HL-60 (cell line): ENCODE measurements around the gene VPS13D.

Experiments used
- DNase-seq, 2 experiments: peaks; one replicate each; pipeline ENCODE4 v3.0.0-alpha.2; 2010 to 2020; ENCODE audit warnings: low read depth in 1 of 2, low spot score in 1 of 2
- H3K27ac ChIP-seq: fragments of 250-450 bp; sonication (Bioruptor Pico); replicated peaks from 2 replicates; pipeline ENCODE4 v1.5.1; 2020; ENCODE audit warnings: mild to moderate bottlenecking, moderate library complexity
- H3K27me3 ChIP-seq: fragments of 250-450 bp; sonication (Bioruptor Pico); 2 replicates; pipeline ENCODE4 v1.5.1; 2021; ENCODE audit warnings: mild to moderate bottlenecking, moderate library complexity; ENCODE audit not compliant: insufficient read depth, poor library complexity, severe bottlenecking
- H3K4me3 ChIP-seq: replicated peaks from 2 replicates; pipeline ENCODE4 v1.5.1; 2011; ENCODE audit warnings: mild to moderate bottlenecking, control low read depth, low read length; ENCODE audit not compliant: insufficient read depth
- CTCF ChIP-seq: IDR thresholded peaks from one replicate; pipeline ENCODE4 v1.5.1; 2011; ENCODE audit warnings: low read length, control low read depth, inconsistent platforms; ENCODE audit not compliant: insufficient read depth
- GABPA ChIP-seq: IDR thresholded peaks from 2 replicates; pipeline ENCODE4 v1.6.1; 2012; ENCODE audit warnings: low read depth
- POLR2AphosphoS5 ChIP-seq: IDR thresholded peaks from 2 replicates; pipeline ENCODE4 v1.6.1; 2012; ENCODE audit warnings: low read depth
- REST ChIP-seq: IDR thresholded peaks from 2 replicates; pipeline ENCODE4 v1.6.1; 2012; ENCODE audit warnings: low read depth; ENCODE audit not compliant: insufficient replicate concordance
- SPI1 ChIP-seq: IDR thresholded peaks from 2 replicates; pipeline ENCODE4 v1.6.1; 2012; ENCODE audit warnings: low read depth, mild to moderate bottlenecking, borderline replicate concordance

The VPS13D gene

GRCh38 chr1:12416101-12416500, 186.3 kb downstream of the VPS13D start:
- Histone ChIP-seq H3K27me3 (no peaks in the 10 kb centered on the region), H3K4me3 (no peak overlapping the region), H3K27ac (no peak overlapping the region)
- DNase-seq, result no peak
- TF ChIP-seq CTCF, result no peak
- TF ChIP-seq REST, result no peak
- no peak for TF ChIP-seq SPI1
- TF ChIP-seq POLR2AphosphoS5, result no peak
- no peak for TF ChIP-seq GABPA

- no peaks in the 10 kb centered on the region for H3K27me3 ChIP-seq
- H3K4me3 ChIP-seq, result no peak overlapping the region
- TF ChIP-seq REST (no peak), SPI1 (no peak), POLR2AphosphoS5 (no peak), GABPA (no peak), CTCF (no peak)
- DNase-seq, result no peak
- no peak overlapping the region for H3K27ac ChIP-seq
Measured at GRCh38 chr1:12416744-12417143, 186.9 kb downstream of the VPS13D start.

- H3K27ac ChIP-seq, result no peak overlapping the region
- DNase-seq, result no peak
- TF ChIP-seq REST (no peak), GABPA (no peak), CTCF (no peak), POLR2AphosphoS5 (no peak), SPI1 (no peak)
- no peak overlapping the region for H3K4me3 ChIP-seq
- no peaks in the 10 kb centered on the region for H3K27me3 ChIP-seq
Measured at GRCh38 chr1:12417389-12417788, 187.6 kb downstream of the VPS13D start.
